Right lobe of liver (tissue), 6 donors: ENCODE measurements around the gene CACNA2D3. TPM values are rescaled to one million over a fixed set of nuclear protein-coding genes. Genes with fewer than 3 reads are reported as not detected.

Experiments used
- ATAC-seq, 4 donors: fragments of 200-7000 bp; cut with Tn5 transposase; one replicate each; pipeline ENCODE4 v1.9.1; 2020; ENCODE audit warnings: mild to moderate bottlenecking in 4 of 4, moderate library complexity in 4 of 4
- DNase-seq, 3 donors: peaks; one replicate each; pipeline ENCODE4 v3.0.0-alpha.2; 2020
- H3K27ac ChIP-seq, 3 donors: fragments of 200-600 bp; one replicate each; pipeline ENCODE4 v1.8.0; 2022
- H3K27me3 ChIP-seq, 2 donors: fragments of 200-600 bp; one replicate each; pipeline ENCODE4 v1.8.0; 2022
- H3K36me3 ChIP-seq, 4 donors: fragments of 200-600 bp; sonication (generic) in 1 of 4; one replicate each; pipeline versions ENCODE4 v1.5.1 to v1.8.0; 2017 to 2022; ENCODE audit warnings: control low read depth in 1 of 4
- H3K4me1 ChIP-seq, 4 donors: fragments of 200-600 bp; sonication (generic) in 1 of 4; one replicate each; pipeline versions ENCODE4 v1.5.1 to v1.8.0; 2017 to 2022; ENCODE audit warnings: control low read depth in 1 of 4
- H3K4me3 ChIP-seq, 3 donors: fragments of 200-600 bp; one replicate each; pipeline ENCODE4 v1.8.0; 2022
- H3K9me3 ChIP-seq, 4 donors: fragments of 200-600 bp; sonication (generic) in 1 of 4; one replicate each; pipeline versions ENCODE4 v1.5.1 to v1.8.0; 2017 to 2022; ENCODE audit warnings: control low read depth in 1 of 4
- POLR2A ChIP-seq: fragments of 450-650 bp; IDR thresholded peaks from one replicate; pipeline ENCODE4 v1.6.1; 2017; ENCODE audit warnings: antibody characterized with exemption, mild to moderate bottlenecking
- WGBS: methylation state at CpG from one replicate; pipeline ENCODE4 v1.1.6; 2018; ENCODE audit warnings: low coverage, low lambda C conversion rate; ENCODE audit not compliant: insufficient coverage; ENCODE audit errors: missing lambda C conversion rate; 5-methylcytosine and 5-hydroxymethylcytosine counted together
- intact Hi-C, 2 donors: fragments of 100-400 bp; cut with DNase I; formaldehyde crosslinking; loops; one replicate each; pipeline versions ENCODE4 v1.11.2 to v1.14.1; 2022
- total RNA-seq, 6 experiments: library from RNA; depleted of rRNA in 2 of 6; stranded (reverse); fragments of >200 nt in 2 of 6; fragmentation: NEBNext Ultra II Directional in 3 of 6; extraction: Animal tissue kit (Norgen Biotek cat#: 25700) in 3 of 6; gene quantifications; one replicate each; pipeline versions ENCODE4 v1.1.0 to v1.2.4, GENCODE V29; 2016 to 2023
- TF ChIP-seq, protein P1 (sequence below), 4 donors: fragments of 200-600 bp in 3 of 4; fragments of 450-650 bp in 1 of 4; IDR thresholded peaks; one replicate each; pipeline versions ENCODE4 v1.5.1 to v1.8.0; 2016 to 2022; ENCODE audit warnings: antibody characterized with exemption in 4 of 4, mild to moderate bottlenecking in 2 of 4
- donor health status: DM: no; HTN: yes; CAD: no.
- donor health status: DM: no; HTN: no; CAD: no.
- donor health status: DM: no; HTN: no; CAD: no.
- donor health status: DM: no; HTN: yes; CAD: no.
- donor health status: DM: no; HTN: yes; CAD: no.

Gene CACNA2D3
- total RNA-seq, 6 experiments from 2014 or later = 0.28 to 0.87 TPM; not detected in 4

DNA sequence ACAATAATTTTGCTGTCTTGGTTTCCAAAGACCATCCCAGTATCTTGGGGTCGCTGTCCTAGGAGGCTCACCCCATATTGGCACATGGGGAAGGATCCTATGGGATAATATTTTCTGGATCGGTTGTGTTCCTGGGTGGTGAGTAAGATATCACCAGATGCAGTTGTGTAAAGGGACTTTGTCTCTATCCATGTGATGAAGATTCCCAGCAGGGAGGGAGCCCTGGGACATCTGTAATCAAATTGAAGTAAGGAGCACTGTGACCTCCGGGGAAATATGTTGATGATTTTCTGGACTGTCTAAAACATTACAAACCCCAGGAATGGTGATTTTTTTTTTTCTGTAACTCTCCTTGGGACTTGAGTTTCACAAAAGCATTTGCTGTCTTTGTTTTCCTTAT, 841.7 kb downstream of the CACNA2D3 start:
- Histone ChIP-seq H3K27me3 (no peaks in the 10 kb centered on the region), H3K4me1 (no peaks in the 10 kb centered on the region), H3K4me3 (no peak overlapping the region), H3K36me3 (no peaks in the 10 kb centered on the region), H3K9me3 (no peaks in the 10 kb centered on the region), H3K27ac (no peak overlapping the region)
- intact Hi-C loops = no loop called here
- WGBS = 68% methylated on average over 3 of the region's 3 CpGs
- ATAC-seq = no peak
- DNase-seq = no peak
- TF ChIP-seq POLR2A = no peak
- TF ChIP-seq, protein P1, sequence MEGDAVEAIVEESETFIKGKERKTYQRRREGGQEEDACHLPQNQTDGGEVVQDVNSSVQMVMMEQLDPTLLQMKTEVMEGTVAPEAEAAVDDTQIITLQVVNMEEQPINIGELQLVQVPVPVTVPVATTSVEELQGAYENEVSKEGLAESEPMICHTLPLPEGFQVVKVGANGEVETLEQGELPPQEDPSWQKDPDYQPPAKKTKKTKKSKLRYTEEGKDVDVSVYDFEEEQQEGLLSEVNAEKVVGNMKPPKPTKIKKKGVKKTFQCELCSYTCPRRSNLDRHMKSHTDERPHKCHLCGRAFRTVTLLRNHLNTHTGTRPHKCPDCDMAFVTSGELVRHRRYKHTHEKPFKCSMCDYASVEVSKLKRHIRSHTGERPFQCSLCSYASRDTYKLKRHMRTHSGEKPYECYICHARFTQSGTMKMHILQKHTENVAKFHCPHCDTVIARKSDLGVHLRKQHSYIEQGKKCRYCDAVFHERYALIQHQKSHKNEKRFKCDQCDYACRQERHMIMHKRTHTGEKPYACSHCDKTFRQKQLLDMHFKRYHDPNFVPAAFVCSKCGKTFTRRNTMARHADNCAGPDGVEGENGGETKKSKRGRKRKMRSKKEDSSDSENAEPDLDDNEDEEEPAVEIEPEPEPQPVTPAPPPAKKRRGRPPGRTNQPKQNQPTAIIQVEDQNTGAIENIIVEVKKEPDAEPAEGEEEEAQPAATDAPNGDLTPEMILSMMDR (IDR thresholded peaks at IDR 0.05) = no peak

DNA sequence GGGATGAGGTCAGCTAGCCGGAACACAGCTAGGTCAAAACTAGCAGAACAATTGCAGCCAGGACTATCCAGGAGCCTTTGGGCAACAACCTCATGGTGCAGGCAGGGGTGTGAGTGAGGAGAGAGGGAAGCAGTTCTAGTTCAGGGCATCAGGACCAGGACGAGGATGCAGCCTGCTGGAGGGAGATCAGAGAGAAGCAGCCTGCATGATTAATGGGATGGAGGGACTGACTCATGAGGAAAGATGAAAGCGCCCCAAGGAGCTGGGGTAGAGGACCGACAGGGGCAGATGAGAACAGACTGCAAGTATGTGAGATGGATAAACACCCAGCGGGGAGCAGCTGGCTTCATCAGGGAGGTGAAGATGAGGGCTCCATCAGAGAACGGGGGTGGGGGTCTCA, 843.4 kb downstream of the CACNA2D3 start:
- 53% methylated on average over 6 of the region's 6 CpGs for WGBS
- DNase-seq = no peak
- Histone ChIP-seq H3K9me3 (no peaks in the 10 kb centered on the region), H3K27me3 (no peaks in the 10 kb centered on the region), H3K36me3 (no peaks in the 10 kb centered on the region), H3K27ac (no peak overlapping the region), H3K4me1 (no peaks in the 10 kb centered on the region), H3K4me3 (no peak overlapping the region)
- intact Hi-C loops = no loop called here
- TF ChIP-seq, protein P1 (IDR thresholded peaks at IDR 0.05) = no peak
- no peak for TF ChIP-seq POLR2A
- no peak for ATAC-seq

DNA sequence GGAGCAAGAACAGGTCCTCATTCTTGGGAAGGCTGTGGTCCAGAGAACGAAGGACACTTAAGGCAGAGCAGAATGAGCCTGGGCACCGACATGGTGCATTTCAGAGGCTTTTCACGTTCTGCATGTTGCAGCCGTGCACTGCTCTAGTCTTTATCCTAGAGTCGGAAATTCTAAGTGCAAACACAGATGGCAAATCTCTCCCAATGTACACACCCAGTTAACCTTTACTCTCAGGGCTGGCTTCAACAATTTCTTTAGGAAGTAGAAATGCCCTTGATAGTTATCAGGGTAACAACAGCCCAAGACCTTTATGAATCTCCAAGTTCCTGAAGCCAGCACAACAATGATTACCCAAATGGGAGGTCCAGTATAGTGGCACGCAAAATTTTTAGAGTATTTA, 844.6 kb downstream of the CACNA2D3 start:
- intact Hi-C loops = no loop called here
- Histone ChIP-seq H3K9me3 (no peaks in the 10 kb centered on the region), H3K36me3 (no peaks in the 10 kb centered on the region), H3K4me1 (no peaks in the 10 kb centered on the region), H3K27me3 (no peaks in the 10 kb centered on the region), H3K4me3 (no peak overlapping the region), H3K27ac (no peak overlapping the region)
- ATAC-seq (no peak), DNase-seq (no peak)
- TF ChIP-seq, protein P1 (IDR thresholded peaks at IDR 0.05) = no peak
- WGBS = 35% methylated on average over 5 of the region's 6 CpGs

DNA sequence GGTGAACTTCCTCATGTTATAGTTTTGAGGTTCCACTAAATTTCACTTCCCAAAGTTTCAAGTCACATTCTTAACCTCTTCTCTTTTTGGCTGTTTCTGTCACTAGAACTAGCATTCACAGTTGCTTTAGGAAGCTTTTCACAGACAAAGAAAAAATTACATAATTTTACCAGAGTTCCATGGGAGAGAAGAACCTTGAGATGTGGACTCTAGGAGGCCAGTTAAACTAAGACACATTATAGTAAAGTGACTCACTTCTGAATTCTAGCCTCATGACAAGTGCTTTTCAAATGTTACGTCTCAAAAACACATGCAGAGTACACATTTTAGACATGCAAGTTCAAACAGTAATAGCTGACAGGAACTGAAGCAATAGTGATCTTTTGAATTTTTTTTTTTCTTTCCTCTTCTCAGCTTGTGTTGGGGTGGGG, 845.4 kb downstream of the CACNA2D3 start:
- Histone ChIP-seq H3K27ac (no peak overlapping the region), H3K4me3 (no peak overlapping the region), H3K4me1 (no peaks in the 10 kb centered on the region), H3K36me3 (no peaks in the 10 kb centered on the region), H3K9me3 (no peaks in the 10 kb centered on the region), H3K27me3 (no peaks in the 10 kb centered on the region)
- WGBS = 21% methylated on average over 1 of the region's 1 CpG
- DNase-seq (no peak), ATAC-seq (peak in 1 of 4 donors; percentile 18)
- intact Hi-C loops = no loop called here
- TF ChIP-seq POLR2A = no peak
- TF ChIP-seq, protein P1 (IDR thresholded peaks at IDR 0.05) = no peak
